SK-N-SH treated with all-trans-retinoic acid at 6 μM for 48 hours (cell line): ENCODE data around the gene PTPRG.

ENCODE experiments used
- ATAC-seq: fragments of 200-7000 bp; cut with Tn5 transposase; 3 replicates; pipeline ENCODE4 v1.9.1; 2020; ENCODE audit warnings: mild to moderate bottlenecking, moderate library complexity
- ARNTL ChIP-seq: fragments of 450-650 bp; formaldehyde crosslinking; IDR thresholded peaks from 2 replicates; pipeline ENCODE4 v1.5.0; 2020; ENCODE audit warnings: low read depth, mild to moderate bottlenecking, moderate library complexity, borderline replicate concordance
- BACH2 ChIP-seq: fragments of 250-450 bp; sonication (Bioruptor Pico); IDR thresholded peaks from 2 replicates; pipeline ENCODE4 v1.9.0; 2021; ENCODE audit warnings: mild to moderate bottlenecking, borderline replicate concordance
- ESRRG ChIP-seq: fragments of 250-450 bp; sonication (Bioruptor Pico); IDR thresholded peaks from 2 replicates; pipeline ENCODE4 v1.6.1; 2021; ENCODE audit warnings: mild to moderate bottlenecking
- GLIS3 ChIP-seq: fragments of 250-450 bp; sonication (Bioruptor Pico); IDR thresholded peaks from 2 replicates; pipeline ENCODE4 v1.5.0; 2020; ENCODE audit warnings: mild to moderate bottlenecking, moderate library complexity
- ISL1 ChIP-seq: fragments of 250-450 bp; sonication (Bioruptor Pico); IDR thresholded peaks from 2 replicates; pipeline ENCODE4 v2.1.2; 2022; ENCODE audit warnings: mild to moderate bottlenecking, moderate library complexity
- OSR1 ChIP-seq: fragments of 250-450 bp; sonication (Bioruptor Pico); IDR thresholded peaks from 2 replicates; pipeline ENCODE4 v1.8.0; 2022; ENCODE audit warnings: moderate library complexity, mild to moderate bottlenecking, inconsistent platforms
- RARB ChIP-seq: fragments of 250-450 bp; sonication (Bioruptor Pico); IDR thresholded peaks from 2 replicates; pipeline ENCODE4 v1.8.0; 2021; ENCODE audit warnings: mild to moderate bottlenecking, moderate library complexity
- TCF4 ChIP-seq: fragments of 250-450 bp; sonication (Bioruptor Pico); IDR thresholded peaks from 2 replicates; pipeline ENCODE4 v1.8.0; 2021; ENCODE audit warnings: mild to moderate bottlenecking, moderate library complexity, borderline replicate concordance
- TOX ChIP-seq: fragments of 250-450 bp; sonication (Bioruptor Pico); IDR thresholded peaks from 2 replicates; pipeline ENCODE4 v1.8.0; 2021; ENCODE audit warnings: mild to moderate bottlenecking, moderate library complexity, borderline replicate concordance
- ZC3H10 ChIP-seq: fragments of 250-450 bp; sonication (Bioruptor Pico); IDR thresholded peaks from 2 replicates; pipeline ENCODE4 v1.5.1; 2021; ENCODE audit warnings: mild to moderate bottlenecking, moderate library complexity
- ZFP3 ChIP-seq: fragments of 250-450 bp; sonication (Bioruptor Pico); IDR thresholded peaks from 2 replicates; pipeline ENCODE4 v1.5.0; 2020; ENCODE audit warnings: mild to moderate bottlenecking, moderate library complexity
- ZFP30 ChIP-seq: fragments of 450-650 bp; formaldehyde crosslinking; IDR thresholded peaks from 2 replicates; pipeline ENCODE4 v1.5.0; 2022; ENCODE audit warnings: mild to moderate bottlenecking, moderate library complexity
- TF ChIP-seq, protein P1 (sequence below): fragments of 250-450 bp; sonication (Bioruptor Pico); IDR thresholded peaks from 2 replicates; pipeline ENCODE4 v1.5.1; 2020; ENCODE audit warnings: low read depth, mild to moderate bottlenecking, moderate library complexity
- TF ChIP-seq, protein P2 (sequence below): fragments of 250-450 bp; sonication (Bioruptor Pico); IDR thresholded peaks from 2 replicates; pipeline ENCODE4 v1.5.1; 2021; ENCODE audit warnings: mild to moderate bottlenecking, moderate library complexity
- TF ChIP-seq, protein P3 (sequence below): fragments of 250-450 bp; sonication (Bioruptor Pico); IDR thresholded peaks from 2 replicates; pipeline ENCODE4 v1.8.0; 2021; ENCODE audit warnings: low read depth, mild to moderate bottlenecking, moderate library complexity, borderline replicate concordance
- TF ChIP-seq, protein P4 (sequence below): fragments of 250-450 bp; sonication (Bioruptor Pico); IDR thresholded peaks from 2 replicates; pipeline ENCODE4 v1.5.0; 2020; ENCODE audit warnings: mild to moderate bottlenecking, moderate library complexity
- TF ChIP-seq, protein P5 (sequence below): fragments of 250-450 bp; sonication (Bioruptor Pico); IDR thresholded peaks from 2 replicates; pipeline ENCODE4 v1.8.0; 2020; ENCODE audit warnings: mild to moderate bottlenecking, moderate library complexity, borderline replicate concordance

The PTPRG gene

DNA sequence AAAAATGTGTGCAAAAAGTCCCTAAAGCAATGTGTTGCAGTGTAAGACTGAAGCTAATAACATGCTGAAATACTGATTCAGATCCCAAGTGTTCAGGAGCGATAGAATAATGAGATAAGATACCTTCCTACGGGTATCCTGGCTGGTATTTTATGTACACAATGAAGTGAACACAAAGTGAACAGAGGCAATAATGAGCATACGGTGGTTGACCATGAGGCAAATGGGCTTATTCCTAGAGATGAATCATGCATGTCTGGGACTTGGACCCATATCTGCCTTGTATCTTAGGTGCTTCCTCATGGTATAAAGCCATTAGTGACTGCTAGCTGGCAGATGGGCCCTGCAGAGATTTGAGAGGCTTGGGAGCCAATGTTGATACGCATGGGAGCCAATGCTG lies 21.5 kb downstream of the PTPRG start:
- no peak for ATAC-seq
- TF ChIP-seq, protein P1, sequence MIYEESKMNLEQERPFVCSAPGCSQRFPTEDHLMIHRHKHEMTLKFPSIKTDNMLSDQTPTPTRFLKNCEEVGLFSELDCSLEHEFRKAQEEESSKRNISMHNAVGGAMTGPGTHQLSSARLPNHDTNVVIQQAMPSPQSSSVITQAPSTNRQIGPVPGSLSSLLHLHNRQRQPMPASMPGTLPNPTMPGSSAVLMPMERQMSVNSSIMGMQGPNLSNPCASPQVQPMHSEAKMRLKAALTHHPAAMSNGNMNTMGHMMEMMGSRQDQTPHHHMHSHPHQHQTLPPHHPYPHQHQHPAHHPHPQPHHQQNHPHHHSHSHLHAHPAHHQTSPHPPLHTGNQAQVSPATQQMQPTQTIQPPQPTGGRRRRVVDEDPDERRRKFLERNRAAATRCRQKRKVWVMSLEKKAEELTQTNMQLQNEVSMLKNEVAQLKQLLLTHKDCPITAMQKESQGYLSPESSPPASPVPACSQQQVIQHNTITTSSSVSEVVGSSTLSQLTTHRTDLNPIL, result no peak
- TF ChIP-seq BACH2 (CRISPR knock-in tag), result no peak
- TF ChIP-seq, protein P2, sequence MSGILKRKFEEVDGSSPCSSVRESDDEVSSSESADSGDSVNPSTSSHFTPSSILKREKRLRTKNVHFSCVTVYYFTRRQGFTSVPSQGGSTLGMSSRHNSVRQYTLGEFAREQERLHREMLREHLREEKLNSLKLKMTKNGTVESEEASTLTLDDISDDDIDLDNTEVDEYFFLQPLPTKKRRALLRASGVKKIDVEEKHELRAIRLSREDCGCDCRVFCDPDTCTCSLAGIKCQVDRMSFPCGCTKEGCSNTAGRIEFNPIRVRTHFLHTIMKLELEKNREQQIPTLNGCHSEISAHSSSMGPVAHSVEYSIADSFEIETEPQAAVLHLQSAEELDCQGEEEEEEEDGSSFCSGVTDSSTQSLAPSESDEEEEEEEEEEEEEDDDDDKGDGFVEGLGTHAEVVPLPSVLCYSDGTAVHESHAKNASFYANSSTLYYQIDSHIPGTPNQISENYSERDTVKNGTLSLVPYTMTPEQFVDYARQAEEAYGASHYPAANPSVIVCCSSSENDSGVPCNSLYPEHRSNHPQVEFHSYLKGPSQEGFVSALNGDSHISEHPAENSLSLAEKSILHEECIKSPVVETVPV, result no peak
- TF ChIP-seq TOX (CRISPR knock-in tag), result no peak
- no peak for TF ChIP-seq ARNTL (CRISPR knock-in tag)
- TF ChIP-seq, protein P3, sequence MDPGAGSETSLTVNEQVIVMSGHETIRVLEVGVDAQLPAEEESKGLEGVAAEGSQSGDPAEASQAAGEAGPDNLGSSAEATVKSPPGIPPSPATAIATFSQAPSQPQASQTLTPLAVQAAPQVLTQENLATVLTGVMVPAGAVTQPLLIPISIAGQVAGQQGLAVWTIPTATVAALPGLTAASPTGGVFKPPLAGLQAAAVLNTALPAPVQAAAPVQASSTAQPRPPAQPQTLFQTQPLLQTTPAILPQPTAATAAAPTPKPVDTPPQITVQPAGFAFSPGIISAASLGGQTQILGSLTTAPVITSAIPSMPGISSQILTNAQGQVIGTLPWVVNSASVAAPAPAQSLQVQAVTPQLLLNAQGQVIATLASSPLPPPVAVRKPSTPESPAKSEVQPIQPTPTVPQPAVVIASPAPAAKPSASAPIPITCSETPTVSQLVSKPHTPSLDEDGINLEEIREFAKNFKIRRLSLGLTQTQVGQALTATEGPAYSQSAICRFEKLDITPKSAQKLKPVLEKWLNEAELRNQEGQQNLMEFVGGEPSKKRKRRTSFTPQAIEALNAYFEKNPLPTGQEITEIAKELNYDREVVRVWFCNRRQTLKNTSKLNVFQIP (CRISPR knock-in tag), result no peak
- no peak for TF ChIP-seq ESRRG (CRISPR knock-in tag)
- TF ChIP-seq, protein P4, sequence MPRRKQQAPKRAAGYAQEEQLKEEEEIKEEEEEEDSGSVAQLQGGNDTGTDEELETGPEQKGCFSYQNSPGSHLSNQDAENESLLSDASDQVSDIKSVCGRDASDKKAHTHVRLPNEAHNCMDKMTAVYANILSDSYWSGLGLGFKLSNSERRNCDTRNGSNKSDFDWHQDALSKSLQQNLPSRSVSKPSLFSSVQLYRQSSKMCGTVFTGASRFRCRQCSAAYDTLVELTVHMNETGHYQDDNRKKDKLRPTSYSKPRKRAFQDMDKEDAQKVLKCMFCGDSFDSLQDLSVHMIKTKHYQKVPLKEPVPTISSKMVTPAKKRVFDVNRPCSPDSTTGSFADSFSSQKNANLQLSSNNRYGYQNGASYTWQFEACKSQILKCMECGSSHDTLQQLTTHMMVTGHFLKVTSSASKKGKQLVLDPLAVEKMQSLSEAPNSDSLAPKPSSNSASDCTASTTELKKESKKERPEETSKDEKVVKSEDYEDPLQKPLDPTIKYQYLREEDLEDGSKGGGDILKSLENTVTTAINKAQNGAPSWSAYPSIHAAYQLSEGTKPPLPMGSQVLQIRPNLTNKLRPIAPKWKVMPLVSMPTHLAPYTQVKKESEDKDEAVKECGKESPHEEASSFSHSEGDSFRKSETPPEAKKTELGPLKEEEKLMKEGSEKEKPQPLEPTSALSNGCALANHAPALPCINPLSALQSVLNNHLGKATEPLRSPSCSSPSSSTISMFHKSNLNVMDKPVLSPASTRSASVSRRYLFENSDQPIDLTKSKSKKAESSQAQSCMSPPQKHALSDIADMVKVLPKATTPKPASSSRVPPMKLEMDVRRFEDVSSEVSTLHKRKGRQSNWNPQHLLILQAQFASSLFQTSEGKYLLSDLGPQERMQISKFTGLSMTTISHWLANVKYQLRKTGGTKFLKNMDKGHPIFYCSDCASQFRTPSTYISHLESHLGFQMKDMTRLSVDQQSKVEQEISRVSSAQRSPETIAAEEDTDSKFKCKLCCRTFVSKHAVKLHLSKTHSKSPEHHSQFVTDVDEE (CRISPR knock-in tag), result no peak
- TF ChIP-seq ZC3H10 (CRISPR knock-in tag), result no peak
- no peak for TF ChIP-seq RARB (CRISPR knock-in tag)
- TF ChIP-seq, protein P5, sequence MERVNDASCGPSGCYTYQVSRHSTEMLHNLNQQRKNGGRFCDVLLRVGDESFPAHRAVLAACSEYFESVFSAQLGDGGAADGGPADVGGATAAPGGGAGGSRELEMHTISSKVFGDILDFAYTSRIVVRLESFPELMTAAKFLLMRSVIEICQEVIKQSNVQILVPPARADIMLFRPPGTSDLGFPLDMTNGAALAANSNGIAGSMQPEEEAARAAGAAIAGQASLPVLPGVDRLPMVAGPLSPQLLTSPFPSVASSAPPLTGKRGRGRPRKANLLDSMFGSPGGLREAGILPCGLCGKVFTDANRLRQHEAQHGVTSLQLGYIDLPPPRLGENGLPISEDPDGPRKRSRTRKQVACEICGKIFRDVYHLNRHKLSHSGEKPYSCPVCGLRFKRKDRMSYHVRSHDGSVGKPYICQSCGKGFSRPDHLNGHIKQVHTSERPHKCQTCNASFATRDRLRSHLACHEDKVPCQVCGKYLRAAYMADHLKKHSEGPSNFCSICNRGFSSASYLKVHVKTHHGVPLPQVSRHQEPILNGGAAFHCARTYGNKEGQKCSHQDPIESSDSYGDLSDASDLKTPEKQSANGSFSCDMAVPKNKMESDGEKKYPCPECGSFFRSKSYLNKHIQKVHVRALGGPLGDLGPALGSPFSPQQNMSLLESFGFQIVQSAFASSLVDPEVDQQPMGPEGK (CRISPR knock-in tag), result no peak
- no peak for TF ChIP-seq ISL1 (CRISPR knock-in tag)
- no peak for TF ChIP-seq ZFP3 (CRISPR knock-in tag)

DNA sequence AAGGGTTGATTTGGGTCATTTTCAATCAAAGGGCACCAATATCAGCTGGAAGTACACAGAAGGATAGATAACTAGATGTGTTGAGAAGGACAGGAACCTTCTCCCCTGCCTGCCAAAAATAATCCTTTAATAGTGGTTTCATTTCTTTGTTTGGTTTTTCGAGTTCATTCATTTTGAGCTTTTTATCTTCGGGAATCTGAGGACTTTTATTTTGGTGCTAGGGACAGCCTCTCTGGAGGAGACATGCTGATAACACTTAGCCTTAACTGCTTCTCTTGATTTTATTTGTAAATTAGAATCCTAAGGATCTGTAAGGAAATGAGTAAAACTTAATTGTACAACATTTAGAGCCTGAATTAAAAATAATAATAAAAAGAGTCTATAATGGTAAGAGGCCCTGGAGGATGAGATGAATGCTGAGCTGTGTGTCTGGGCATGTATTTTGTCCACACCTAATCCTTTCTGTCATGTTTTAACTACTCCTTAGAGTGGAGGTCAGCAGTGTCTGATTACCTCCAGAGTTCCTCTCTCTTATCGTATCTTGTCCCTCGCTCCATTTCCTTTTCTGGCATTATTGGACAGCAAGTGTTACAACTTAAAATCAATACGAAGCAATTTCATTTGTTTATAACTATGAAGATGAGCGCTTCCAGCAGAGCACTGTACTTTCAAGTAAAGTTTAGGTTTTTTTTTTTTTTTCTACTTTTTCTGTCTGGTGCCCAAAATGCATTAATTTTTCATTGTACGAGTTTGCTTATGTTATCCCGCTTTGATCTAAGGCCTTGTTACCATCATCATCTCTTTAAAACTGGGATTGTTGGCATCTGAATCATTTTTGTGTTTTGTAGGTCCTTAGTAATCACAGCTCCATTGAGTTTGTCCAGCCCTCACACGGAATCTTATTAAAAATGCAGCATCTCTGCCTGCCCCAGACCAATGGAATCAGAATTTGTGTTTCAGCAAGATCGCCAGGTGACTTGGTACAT lies 22.8 kb downstream of the PTPRG start:
- TF ChIP-seq, protein P1, result no peak
- TF ChIP-seq TCF4 (CRISPR knock-in tag), result no peak
- TF ChIP-seq ZC3H10 (CRISPR knock-in tag), result no peak
- no peak for TF ChIP-seq OSR1 (CRISPR knock-in tag)
- TF ChIP-seq, protein P3 (CRISPR knock-in tag), result no peak
- TF ChIP-seq, protein P2, result no peak
- TF ChIP-seq ZFP3 (CRISPR knock-in tag), result no peak
- no peak for TF ChIP-seq GLIS3 (CRISPR knock-in tag)
- TF ChIP-seq ZFP30 (CRISPR knock-in tag), result no peak
- no peak for TF ChIP-seq BACH2 (CRISPR knock-in tag)
- no peak for TF ChIP-seq RARB (CRISPR knock-in tag)
- no peak for ATAC-seq
